Mammary epithelial cell (primary cell): Measurements from ENCODE around the gene DDX19B.

Source experiments
- EZH2 ChIP-seq: IDR thresholded peaks from 2 replicates; pipeline ENCODE4 v1.6.1; 2012; ENCODE audit warnings: low read length, inconsistent platforms, borderline replicate concordance
- TF ChIP-seq, protein P1 (sequence below), 2 donors: IDR thresholded peaks in 1 of 2; conservative IDR thresholded peaks in 1 of 2; 2 replicates each; pipeline ENCODE4 v1.5.1; 2011 to 2012; ENCODE audit warnings: inconsistent platforms in 2 of 2, low read length in 2 of 2, mild to moderate bottlenecking in 2 of 2, control low read depth in 1 of 2, low read depth in 1 of 2; ENCODE audit not compliant: insufficient read depth in 1 of 2; ENCODE audit errors: extremely low read depth in 1 of 2

DNA sequence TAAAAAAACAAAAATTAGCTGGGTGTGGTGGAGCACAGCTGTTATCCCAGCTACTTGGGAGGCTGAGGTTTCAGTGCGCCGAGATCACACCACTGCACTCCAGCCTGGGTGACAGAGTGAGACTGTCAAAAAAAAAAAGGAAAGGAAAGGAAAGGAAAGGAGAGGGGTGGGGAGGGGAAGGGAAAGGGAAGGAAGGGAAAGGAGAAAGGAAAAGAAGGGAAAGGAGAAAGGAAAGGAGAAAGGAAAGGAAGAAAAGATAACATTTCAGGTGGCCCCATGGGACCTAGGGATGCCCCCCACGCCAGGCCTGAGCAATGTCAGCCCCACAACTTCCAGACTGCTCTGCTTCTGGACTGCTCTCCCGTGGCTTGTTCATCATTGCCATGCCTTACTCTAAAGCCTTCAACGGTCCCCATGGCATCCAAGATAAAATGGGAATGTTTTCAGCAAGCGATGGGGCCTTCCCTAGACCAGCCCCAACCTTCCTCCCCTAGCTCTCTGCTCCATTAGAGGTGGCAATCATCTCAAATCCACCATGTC lies 84.5 kb downstream of the DDX19B start:
- TF ChIP-seq, protein P1, sequence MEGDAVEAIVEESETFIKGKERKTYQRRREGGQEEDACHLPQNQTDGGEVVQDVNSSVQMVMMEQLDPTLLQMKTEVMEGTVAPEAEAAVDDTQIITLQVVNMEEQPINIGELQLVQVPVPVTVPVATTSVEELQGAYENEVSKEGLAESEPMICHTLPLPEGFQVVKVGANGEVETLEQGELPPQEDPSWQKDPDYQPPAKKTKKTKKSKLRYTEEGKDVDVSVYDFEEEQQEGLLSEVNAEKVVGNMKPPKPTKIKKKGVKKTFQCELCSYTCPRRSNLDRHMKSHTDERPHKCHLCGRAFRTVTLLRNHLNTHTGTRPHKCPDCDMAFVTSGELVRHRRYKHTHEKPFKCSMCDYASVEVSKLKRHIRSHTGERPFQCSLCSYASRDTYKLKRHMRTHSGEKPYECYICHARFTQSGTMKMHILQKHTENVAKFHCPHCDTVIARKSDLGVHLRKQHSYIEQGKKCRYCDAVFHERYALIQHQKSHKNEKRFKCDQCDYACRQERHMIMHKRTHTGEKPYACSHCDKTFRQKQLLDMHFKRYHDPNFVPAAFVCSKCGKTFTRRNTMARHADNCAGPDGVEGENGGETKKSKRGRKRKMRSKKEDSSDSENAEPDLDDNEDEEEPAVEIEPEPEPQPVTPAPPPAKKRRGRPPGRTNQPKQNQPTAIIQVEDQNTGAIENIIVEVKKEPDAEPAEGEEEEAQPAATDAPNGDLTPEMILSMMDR (conservative IDR thresholded peaks at IDR 0.05 in 1 of 2, IDR thresholded peaks at IDR 0.05 in 1 of 2; ENCODE audit: extremely low read depth in 1 of 2, insufficient read depth in 1 of 2, low read depth in 1 of 2, low read length in 2 of 2): no peak
- no peak for TF ChIP-seq EZH2
